WI38 (cell line): Measurements from ENCODE around the gene NAB2.

Source experiments
- H3K4me3 ChIP-seq: 2 replicates; pipeline ENCODE4 v1.5.1; 2011; ENCODE audit warnings: low read depth, mild to moderate bottlenecking, control low read depth, low read length
- TF ChIP-seq, protein P1 (sequence below): IDR thresholded peaks from 2 replicates; pipeline ENCODE4 v1.5.1; 2012; ENCODE audit warnings: low read depth, mild to moderate bottlenecking, control low read depth, low read length

NAB2 gene

DNA sequence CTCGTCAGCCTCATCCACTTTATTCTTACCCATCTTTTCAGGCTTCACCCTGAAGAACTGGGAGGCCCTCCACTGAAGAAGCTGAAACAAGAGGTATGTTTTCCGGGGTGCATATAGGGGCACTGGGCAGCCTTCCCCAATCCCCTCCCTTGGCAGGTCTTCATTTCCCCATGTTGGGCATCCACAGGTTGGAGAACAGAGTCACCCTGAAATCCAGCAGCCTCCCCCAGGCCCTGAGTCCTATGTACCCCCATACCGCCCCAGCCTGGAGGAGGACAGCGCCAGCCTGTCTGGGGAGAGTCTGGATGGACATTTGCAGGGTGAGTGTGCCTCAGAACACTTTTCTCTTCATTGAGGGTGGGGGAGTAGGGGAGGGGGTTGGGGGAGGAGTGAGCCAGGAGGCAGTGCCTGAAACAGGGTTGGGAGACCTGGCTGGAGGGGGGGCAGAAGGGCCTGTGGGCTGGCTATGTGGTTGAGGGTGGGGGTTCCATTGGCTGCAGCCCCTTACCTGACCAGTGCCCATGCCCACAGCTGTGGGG, 4.0 kb downstream of the NAB2 start:
- H3K4me3 ChIP-seq = peak overlapping the region; percentile 8; the same call in 1 of the 2 replicates
- TF ChIP-seq, protein P1, sequence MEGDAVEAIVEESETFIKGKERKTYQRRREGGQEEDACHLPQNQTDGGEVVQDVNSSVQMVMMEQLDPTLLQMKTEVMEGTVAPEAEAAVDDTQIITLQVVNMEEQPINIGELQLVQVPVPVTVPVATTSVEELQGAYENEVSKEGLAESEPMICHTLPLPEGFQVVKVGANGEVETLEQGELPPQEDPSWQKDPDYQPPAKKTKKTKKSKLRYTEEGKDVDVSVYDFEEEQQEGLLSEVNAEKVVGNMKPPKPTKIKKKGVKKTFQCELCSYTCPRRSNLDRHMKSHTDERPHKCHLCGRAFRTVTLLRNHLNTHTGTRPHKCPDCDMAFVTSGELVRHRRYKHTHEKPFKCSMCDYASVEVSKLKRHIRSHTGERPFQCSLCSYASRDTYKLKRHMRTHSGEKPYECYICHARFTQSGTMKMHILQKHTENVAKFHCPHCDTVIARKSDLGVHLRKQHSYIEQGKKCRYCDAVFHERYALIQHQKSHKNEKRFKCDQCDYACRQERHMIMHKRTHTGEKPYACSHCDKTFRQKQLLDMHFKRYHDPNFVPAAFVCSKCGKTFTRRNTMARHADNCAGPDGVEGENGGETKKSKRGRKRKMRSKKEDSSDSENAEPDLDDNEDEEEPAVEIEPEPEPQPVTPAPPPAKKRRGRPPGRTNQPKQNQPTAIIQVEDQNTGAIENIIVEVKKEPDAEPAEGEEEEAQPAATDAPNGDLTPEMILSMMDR = no peak

DNA sequence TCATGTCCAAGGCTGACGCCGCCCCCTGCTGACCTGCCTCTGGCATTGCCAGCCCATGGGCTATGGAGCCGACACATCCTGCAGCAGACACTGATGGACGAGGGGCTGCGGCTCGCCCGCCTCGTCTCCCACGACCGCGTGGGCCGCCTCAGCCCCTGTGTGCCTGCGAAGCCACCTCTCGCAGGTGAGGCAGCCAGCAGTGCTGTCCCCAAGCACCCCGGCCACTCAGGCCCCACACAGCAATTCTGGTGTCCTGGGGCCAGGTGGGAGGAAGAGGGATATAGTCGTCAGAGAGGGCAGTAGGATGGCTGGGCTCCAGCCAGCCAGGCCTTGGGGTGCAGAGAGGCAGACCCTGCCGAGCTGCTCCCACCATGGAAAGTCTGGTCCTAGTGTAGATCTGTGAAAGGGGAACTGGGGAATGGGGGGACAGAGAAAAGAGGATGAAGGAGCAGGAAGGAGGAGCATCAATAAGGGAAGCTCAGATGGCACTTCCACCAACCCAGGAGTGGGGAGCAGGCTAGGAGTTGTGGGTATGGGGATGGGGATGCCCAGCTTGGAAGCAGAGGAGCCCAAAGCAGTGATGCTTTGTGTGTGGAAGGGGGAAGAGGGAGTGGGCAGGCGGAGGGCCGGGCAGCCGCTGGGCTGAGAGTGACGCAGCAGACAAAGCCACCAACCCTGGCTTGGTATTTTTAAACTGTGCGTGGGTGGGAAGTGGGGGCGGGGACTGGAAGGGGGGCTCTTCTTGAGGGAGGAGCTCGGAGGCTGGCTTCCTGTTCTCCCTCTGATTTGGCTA, 4.7 kb downstream of the NAB2 start:
- H3K4me3 ChIP-seq = peak overlapping the region; percentile 9; the same call in 1 of the 2 replicates
- TF ChIP-seq, protein P1 = peak; percentile 54; the same call in 1 of the 2 replicates

DNA sequence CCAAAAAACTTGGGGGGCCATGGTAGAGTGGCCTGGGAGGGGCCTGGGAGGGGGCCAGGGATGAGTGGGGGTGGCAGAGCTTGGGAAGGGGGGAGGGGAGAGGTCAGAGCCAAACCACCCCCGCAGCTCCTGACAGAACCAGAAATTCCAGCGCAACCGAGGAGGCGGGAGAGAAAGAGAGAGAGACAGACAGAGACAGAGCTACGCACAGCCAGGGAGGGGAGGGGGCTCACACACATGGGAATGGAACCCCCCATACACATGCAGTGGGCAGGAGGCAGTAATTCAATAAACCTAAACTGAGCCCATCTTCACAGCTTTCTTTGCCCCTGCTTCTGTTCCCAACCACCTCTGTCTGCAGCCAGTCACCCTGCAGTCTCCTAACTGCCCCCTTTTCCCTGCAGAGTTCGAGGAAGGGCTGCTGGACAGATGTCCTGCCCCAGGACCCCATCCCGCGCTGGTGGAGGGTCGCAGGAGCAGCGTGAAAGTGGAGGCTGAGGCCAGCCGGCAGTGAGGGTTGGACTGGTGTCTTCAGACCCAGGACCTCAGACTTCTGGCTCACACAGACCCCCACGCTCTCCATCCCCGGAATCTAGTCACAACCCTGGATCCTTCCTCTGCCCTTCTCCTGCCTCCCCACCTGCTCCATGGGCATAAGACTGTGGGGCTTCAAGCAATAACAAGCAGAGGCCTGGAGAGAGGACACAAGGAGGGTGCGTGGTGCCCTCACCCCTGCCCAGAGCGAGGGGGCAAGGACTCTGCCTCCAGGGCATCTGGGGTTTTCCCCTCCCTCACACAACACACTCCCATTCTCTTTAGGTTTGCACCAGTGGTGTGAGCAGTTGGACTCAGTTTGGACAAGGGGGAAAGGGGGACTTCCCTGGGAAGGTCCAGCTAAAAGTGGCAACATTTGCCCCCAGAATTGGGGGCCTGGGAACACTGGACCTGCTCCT, 5.6 kb downstream of the NAB2 start:
- TF ChIP-seq, protein P1 = no peak
- no peak overlapping the region for H3K4me3 ChIP-seq

DNA sequence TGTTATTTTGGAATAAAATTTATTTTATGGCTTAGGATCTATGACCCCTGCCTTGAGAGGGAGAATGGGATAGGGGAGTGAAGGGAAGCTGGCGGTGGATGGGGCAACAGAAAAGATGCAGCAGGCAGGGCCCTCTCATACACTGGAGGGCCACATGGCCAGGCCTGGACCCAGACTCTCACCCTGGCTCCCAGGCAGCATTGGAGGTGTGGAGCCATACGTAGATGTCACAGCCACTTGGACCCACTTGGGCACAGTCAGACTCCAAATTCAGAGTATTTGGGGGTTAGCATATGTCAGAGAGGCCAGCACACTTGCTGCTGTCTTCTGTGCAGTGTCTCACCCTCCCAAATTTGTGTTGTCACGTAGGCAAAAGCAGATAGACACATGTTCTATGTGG, 6.5 kb downstream of the NAB2 start:
- H3K4me3 ChIP-seq = no peak overlapping the region
- TF ChIP-seq, protein P1 = no peak

DNA sequence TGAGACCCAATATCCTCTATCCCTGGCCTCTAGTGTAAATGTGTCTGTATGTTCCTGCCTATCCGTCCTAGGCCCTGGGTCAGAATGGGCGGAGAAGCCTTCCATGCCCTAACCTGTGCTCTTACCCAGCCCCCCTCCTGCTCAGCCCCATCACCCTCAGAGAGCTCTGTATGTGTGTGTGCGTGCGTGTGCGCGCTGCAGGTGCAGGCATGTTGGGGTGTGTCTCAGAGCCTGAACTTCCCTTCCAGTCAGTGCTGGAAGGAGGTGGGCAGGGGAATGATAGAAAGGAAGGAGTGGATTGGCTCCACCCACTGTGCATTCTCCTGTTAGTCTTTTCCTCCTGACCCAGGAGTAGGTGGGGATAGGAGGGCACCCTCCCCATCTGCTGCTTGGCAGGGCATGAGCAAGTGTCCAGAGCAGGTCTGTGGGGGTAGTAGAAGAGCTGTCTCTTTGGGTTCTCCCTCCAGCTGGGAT, 7.2 kb downstream of the NAB2 start:
- no peak overlapping the region for H3K4me3 ChIP-seq
- TF ChIP-seq, protein P1 = no peak

DNA sequence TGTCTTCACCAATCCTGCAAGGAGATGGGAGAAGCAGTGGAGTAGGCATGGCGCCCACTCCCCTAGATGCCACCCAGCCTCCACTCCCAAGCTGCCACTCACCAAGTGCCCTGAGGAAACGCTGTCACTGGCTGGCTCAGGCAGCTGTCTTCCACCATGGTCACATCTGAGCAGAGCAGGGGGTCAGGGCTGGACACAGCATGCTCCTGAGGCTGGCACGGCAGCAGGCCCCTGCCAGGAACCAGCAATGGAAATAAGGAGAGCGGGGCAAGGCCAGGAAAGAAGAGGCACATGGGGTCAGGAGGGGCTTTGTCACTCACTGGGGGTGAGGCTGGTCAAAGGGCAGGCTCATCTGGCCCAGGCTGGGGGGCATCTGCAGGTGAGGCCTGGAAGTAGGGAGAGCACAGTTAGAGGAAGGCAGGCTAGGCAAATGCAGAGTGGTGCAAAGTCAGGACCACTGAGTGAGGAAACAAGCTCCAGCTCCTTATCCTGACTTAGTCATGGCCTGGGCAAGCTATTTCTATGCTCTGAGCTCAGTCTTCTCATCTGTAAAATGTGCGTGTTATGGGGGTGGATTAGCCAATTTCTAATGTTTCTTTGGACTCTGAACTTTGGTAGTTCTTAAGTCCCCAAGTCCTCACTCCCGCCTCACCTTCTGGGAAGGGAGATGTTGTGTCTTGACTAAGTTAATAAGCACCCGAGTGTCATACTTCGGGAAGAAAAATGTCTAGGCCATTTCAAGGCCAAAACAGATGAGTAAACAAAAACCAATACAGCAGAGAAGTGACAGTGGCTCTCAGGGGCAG, 8.0 kb downstream of the NAB2 start:
- TF ChIP-seq, protein P1 = no peak
- no peak overlapping the region for H3K4me3 ChIP-seq
